GM12878 (cell line): ENCODE measurements around the gene MARCHF9.

Experiments used
- EZH2 ChIP-seq: IDR thresholded peaks from 2 replicates; pipeline ENCODE4 v1.6.1; 2012; ENCODE audit warnings: low read depth, mild to moderate bottlenecking, control low read depth, inconsistent platforms, low read length, borderline replicate concordance; ENCODE audit not compliant: control insufficient read depth
- TAF1 ChIP-seq: IDR thresholded peaks from 2 replicates; pipeline ENCODE4 v1.6.1; 2011; ENCODE audit warnings: mild to moderate bottlenecking, low read depth, low read length, borderline replicate concordance
- TF ChIP-seq, protein P1 (sequence below), 3 experiments: IDR thresholded peaks in 2 of 3; conservative IDR thresholded peaks in 1 of 3; 2 replicates each; pipeline ENCODE4 v1.5.1; 2011; ENCODE audit warnings: low read depth in 3 of 3, low read length in 3 of 3, mild to moderate bottlenecking in 3 of 3, control low read depth in 2 of 3, moderate library complexity in 2 of 3, inconsistent platforms in 1 of 3, mixed read lengths in 1 of 3; ENCODE audit not compliant: control insufficient read depth in 2 of 3, insufficient read depth in 1 of 3; ENCODE audit errors: extremely low read depth in 1 of 3
- TF ChIP-seq, protein P2 (sequence below): IDR thresholded peaks from 2 replicates; pipeline ENCODE4 v1.6.1; 2012; ENCODE audit warnings: low read depth, low read length, improper control_type of control experiment
- TF ChIP-seq, protein P3 (sequence below): fragments of 450-650 bp; IDR thresholded peaks from 2 replicates; pipeline ENCODE4 v1.6.1; 2017; ENCODE audit warnings: mild to moderate bottlenecking

DNA sequence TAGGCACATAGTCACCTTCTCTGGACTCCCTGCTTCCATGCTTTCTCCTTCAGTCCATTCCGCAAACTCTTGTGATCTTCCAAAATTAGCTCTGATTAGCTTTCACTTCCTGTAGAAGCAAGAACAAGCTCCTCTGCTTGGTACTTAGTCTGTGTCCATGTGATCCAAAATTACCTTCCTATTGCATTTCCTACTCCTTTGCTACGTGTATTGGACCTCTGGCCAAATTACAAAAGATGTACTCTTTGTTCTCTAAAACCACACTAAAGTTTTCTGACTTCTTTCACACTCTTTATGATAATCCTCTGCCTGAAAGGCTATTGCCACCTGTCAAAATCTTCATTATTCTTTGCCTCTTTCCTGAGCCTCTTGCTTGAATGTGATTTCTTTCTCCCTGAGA, 26.9 kb downstream of the MARCHF9 start:
- TF ChIP-seq EZH2: no peak
- TF ChIP-seq, protein P1, sequence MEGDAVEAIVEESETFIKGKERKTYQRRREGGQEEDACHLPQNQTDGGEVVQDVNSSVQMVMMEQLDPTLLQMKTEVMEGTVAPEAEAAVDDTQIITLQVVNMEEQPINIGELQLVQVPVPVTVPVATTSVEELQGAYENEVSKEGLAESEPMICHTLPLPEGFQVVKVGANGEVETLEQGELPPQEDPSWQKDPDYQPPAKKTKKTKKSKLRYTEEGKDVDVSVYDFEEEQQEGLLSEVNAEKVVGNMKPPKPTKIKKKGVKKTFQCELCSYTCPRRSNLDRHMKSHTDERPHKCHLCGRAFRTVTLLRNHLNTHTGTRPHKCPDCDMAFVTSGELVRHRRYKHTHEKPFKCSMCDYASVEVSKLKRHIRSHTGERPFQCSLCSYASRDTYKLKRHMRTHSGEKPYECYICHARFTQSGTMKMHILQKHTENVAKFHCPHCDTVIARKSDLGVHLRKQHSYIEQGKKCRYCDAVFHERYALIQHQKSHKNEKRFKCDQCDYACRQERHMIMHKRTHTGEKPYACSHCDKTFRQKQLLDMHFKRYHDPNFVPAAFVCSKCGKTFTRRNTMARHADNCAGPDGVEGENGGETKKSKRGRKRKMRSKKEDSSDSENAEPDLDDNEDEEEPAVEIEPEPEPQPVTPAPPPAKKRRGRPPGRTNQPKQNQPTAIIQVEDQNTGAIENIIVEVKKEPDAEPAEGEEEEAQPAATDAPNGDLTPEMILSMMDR (IDR thresholded peaks at IDR 0.05 in 2 of 3, conservative IDR thresholded peaks at IDR 0.05 in 1 of 3; ENCODE audit: control insufficient read depth in 2 of 3, extremely low read depth in 1 of 3, insufficient read depth in 1 of 3, low read depth in 3 of 3, low read length in 3 of 3): no peak
- TF ChIP-seq, protein P2, sequence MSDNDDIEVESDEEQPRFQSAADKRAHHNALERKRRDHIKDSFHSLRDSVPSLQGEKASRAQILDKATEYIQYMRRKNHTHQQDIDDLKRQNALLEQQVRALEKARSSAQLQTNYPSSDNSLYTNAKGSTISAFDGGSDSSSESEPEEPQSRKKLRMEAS: no peak
- TF ChIP-seq, protein P3, sequence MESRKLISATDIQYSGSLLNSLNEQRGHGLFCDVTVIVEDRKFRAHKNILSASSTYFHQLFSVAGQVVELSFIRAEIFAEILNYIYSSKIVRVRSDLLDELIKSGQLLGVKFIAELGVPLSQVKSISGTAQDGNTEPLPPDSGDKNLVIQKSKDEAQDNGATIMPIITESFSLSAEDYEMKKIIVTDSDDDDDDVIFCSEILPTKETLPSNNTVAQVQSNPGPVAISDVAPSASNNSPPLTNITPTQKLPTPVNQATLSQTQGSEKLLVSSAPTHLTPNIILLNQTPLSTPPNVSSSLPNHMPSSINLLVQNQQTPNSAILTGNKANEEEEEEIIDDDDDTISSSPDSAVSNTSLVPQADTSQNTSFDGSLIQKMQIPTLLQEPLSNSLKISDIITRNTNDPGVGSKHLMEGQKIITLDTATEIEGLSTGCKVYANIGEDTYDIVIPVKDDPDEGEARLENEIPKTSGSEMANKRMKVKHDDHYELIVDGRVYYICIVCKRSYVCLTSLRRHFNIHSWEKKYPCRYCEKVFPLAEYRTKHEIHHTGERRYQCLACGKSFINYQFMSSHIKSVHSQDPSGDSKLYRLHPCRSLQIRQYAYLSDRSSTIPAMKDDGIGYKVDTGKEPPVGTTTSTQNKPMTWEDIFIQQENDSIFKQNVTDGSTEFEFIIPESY: no peak
- TF ChIP-seq TAF1: no peak
